Measurements from ENCODE around the gene CES4A.
"Not testable (repeated sequence)": the region's sequence is repeated elsewhere in the genome, so short reads cannot be mapped to it uniquely, and the experiment has no call there.

CES4A gene

DNA sequence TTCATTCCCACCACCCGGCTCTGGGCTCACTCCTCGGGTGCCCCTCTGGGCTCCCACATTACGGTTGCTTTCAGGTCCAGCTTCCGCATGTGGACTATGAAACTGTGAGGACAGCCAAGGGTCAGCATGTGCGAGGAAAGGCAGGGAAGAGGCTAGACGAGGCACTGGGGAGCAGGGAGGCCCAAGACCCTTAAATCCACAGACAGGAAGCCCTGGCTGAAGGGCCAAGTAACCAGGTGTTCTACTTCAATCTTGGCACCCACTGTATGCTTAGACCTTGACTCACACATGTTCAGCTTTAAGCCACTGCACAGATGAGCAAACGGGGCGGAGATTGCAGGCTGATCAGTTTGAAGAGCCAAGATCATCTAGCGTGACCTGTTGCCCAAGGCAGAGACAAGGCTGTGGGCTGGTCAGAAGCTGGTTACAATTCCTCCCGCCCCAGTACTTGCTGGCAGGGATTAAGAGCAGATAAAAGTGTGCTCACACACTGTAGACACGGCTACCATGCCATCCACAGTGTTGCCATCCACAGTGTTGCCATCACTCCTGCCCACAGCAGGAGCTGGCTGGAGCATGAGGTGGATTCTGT lies at the start of gene CES4A:
CES4A (plus strand) TSS at position 393 of the 592 bp plus-strand sequence; CDS start at position 577, 184 bp downstream.
- intact Hi-C loops (cut with DNase I), result no loop called here
- DNase-seq, result no peak

GRCh38 chr16:66939366-66939765 lies 49.0 kb upstream of the CES4A start:
- intact Hi-C loops (cut with DNase I), result no loop called here
- no peak for DNase-seq

DNA sequence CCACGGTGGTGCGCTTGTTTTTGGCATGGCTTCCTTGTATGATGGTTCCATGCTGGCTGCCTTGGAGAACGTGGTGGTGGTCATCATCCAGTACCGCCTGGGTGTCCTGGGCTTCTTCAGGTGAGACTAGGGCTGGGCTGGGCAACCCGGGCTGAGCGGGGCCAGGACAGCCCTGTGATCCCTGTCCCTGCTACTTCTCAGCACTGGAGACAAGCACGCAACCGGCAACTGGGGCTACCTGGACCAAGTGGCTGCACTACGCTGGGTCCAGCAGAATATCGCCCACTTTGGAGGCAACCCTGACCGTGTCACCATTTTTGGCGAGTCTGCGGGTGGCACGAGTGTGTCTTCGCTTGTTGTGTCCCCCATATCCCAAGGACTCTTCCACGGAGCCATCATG lies 48.2 kb upstream of the CES4A start:
- intact Hi-C loops (cut with DNase I), result loop anchor here (10.0 kb wide), 1 partner anchor 215 kb away; the partner anchor contains the start of genes B3GNT9, FBXL8 and TRADD
- DNase-seq, result no peak

- intact Hi-C loops (cut with DNase I), result loop anchor here (10.0 kb wide), 1 partner anchor 212 kb away; the partner anchor contains the start of genes B3GNT9, FBXL8 and TRADD
- no peak for DNase-seq
Measured at GRCh38 chr16:66942981-66943380, 45.4 kb upstream of the CES4A start.

DNA sequence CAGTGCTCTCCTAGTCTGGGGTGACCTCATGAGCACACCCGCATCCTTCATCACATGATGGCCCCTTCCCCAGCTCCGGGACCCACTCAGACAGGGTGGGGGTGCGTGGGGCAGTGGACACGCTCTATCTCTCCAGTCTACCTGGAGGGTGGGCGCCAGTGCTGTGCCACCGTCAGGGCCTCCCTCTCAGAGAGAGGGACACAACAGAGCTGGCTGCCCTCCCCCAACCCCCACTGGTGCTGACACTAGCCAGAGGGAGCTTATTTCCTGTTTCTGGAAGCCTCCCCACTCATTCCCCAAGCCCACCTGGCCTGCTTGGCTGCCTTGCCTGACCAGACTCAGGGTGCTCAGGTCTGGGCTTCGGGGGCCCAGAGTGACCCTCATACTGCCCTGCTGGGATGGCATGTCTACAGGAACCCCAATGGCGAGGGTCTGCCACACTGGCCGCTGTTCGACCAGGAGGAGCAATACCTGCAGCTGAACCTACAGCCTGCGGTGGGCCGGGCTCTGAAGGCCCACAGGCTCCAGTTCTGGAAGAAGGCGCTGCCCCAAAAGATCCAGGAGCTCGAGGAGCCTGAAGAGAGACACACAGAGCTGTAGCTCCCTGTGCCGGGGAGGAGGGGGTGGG lies 44.8 kb upstream of the CES4A start:
- intact Hi-C loops (cut with DNase I), result loop anchor here (10.0 kb wide), 1 partner anchor 211 kb away; the partner anchor contains the start of genes B3GNT9, FBXL8 and TRADD
- DNase-seq, result no peak

DNA sequence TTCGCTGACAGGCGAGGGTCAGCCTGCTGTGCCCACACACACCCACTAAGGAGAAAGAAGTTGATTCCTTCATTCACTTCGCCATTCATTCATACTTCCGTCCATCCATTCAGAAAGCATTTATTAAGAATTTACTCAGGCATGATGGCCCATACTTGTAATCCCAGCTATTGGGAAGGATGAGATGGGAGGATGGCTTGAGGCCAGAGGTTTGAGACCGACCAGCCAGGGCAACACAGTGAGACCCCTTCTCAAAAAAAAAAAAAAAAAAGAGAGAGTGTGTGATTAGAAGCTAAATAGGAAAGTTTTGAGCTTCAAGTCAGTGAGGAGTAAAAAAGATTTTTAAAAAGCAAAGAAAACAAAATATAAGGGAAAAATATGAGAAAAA lies 44.3 kb upstream of the CES4A start:
- intact Hi-C loops (cut with DNase I), result loop anchor here (10.0 kb wide), 1 partner anchor 211 kb away; the partner anchor contains the start of genes B3GNT9, FBXL8 and TRADD
- DNase-seq, result no peak

- DNase-seq, result not testable (repeated sequence)
- intact Hi-C loops (cut with DNase I), result loop anchor here (10.0 kb wide), 1 partner anchor 210 kb away; the partner anchor contains the start of genes B3GNT9, FBXL8 and TRADD
Measured at GRCh38 chr16:66944971-66945370, 43.4 kb upstream of the CES4A start.

GRCh38 chr16:66945939-66946338 lies 42.5 kb upstream of the CES4A start:
- intact Hi-C loops (cut with DNase I), result loop anchor here (10.0 kb wide), 1 partner anchor 209 kb away; the partner anchor contains the start of genes B3GNT9, FBXL8 and TRADD

GRCh38 chr16:66946541-66946940 lies 41.8 kb upstream of the CES4A start:
- intact Hi-C loops (cut with DNase I), result loop anchor here (10.0 kb wide), 1 partner anchor 208 kb away; the partner anchor contains the start of genes B3GNT9, FBXL8 and TRADD
- DNase-seq, result no peak

More at GRCh38 chr16:66945939-66946338, 42.5 kb upstream of the CES4A start:
- DNase-seq, result no peak

DNA sequence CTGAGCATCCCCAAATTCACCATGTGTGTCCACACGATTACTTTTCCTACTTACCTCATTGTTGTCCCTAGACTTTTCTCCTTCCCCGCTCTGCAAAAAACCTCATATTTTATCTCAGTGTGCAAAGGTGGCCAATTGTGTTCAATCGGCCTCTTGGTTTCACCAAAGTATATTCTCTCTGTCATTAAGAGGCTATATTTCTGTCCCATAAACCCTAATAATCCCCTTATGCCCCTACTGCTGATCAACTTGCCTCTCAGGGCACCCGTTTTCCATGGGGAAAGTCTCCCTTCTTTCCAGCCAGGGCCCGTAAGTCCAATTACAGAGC lies 41.5 kb upstream of the CES4A start:
- intact Hi-C loops (cut with DNase I), result loop anchor here (10.0 kb wide), 1 partner anchor 208 kb away; the partner anchor contains the start of genes B3GNT9, FBXL8 and TRADD
- no peak for DNase-seq

DNA sequence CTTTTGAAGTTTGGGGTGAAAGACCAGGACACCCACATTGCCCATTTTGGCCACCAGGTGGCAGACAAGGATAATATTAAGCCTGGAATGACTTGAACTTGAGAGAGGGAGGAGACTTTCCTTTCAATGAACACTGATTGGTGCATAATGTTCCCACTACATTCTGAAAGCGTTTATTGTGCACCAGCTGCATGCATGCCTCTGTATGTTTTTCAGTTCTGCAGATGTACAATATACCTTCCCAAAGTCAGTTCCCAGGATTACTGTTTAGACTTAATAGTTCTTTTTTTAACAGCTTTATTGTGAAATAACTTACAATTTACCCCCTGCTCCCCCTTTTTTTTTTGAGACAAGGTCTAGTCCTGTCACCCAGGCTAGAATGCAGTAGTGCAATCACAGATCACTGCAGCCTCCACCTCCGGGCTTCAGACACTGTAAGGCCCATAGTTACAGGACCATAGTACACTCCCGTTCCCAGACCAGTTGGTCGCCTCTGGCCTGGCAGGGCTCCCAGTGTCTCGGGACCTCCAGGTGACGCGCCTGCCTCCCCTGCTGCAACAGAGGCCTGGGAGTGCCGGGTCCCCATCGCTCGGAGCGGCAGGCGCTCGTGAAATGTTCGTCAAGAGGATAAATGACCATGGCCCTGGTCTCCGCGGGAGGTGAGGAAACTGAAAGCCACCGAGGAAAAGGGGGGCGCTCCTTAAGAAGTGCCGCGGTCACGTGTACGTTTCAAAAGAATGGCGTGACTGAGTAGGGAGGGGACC lies 40.9 kb upstream of the CES4A start:
- intact Hi-C loops (cut with DNase I), result loop anchor here (10.0 kb wide), 1 partner anchor 207 kb away; the partner anchor contains the start of genes B3GNT9, FBXL8 and TRADD
- peak; percentile 37 to 94 (median 86) for DNase-seq

DNA sequence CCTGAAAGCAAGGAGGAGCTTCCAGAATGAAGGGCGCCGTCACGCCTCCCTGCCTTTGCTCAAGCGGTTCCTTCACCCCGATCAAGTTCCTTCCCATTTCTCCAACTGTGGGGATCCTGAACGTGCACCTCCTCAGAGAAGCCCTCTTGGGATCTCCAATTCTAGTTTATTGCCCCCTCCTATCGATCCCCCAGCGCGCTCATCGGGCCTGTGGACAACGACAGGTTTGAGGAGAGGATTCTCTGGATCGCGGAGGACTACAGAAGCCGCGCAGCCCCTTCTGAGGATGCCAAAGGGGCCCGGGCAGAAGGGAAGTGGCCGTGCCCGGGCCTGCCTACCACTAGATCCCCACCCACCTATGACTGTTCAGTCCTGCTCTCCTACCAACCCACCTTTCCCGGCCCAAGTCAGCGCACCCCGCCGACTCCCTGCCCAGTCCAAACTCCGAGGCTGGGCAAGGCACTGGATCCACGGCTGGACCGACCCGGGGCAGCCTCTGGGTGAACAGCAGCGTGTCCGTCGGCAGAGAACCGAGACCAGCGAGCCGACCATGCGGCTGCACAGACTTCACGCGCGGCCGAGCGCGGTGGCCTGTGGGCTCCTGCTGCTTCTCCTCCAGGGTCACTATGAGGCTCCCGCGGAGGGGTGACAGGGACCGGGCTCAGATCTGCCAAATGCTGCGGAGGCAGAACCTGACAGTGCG lies 40.1 kb upstream of the CES4A start:
- intact Hi-C loops (cut with DNase I), result loop anchor here (10.0 kb wide), 1 partner anchor 207 kb away; the partner anchor contains the start of genes B3GNT9, FBXL8 and TRADD
- DNase-seq, result peak in 8 of 42 donors; percentile 8 to 52 (median 22)

GRCh38 chr16:66948837-66949225 lies 39.6 kb upstream of the CES4A start:
- intact Hi-C loops (cut with DNase I), result loop anchor here (10.0 kb wide), 1 partner anchor 206 kb away; the partner anchor contains the start of genes B3GNT9, FBXL8 and TRADD
- no peak for DNase-seq

- intact Hi-C loops (cut with DNase I), result loop anchor here (10.0 kb wide), 1 partner anchor 205 kb away; the partner anchor contains the start of genes B3GNT9, FBXL8 and TRADD
- no peak for DNase-seq
Measured at GRCh38 chr16:66949472-66949871, 38.9 kb upstream of the CES4A start.

- no peak for DNase-seq
Measured at GRCh38 chr16:66950437-66950836, 38.0 kb upstream of the CES4A start.

DNA sequence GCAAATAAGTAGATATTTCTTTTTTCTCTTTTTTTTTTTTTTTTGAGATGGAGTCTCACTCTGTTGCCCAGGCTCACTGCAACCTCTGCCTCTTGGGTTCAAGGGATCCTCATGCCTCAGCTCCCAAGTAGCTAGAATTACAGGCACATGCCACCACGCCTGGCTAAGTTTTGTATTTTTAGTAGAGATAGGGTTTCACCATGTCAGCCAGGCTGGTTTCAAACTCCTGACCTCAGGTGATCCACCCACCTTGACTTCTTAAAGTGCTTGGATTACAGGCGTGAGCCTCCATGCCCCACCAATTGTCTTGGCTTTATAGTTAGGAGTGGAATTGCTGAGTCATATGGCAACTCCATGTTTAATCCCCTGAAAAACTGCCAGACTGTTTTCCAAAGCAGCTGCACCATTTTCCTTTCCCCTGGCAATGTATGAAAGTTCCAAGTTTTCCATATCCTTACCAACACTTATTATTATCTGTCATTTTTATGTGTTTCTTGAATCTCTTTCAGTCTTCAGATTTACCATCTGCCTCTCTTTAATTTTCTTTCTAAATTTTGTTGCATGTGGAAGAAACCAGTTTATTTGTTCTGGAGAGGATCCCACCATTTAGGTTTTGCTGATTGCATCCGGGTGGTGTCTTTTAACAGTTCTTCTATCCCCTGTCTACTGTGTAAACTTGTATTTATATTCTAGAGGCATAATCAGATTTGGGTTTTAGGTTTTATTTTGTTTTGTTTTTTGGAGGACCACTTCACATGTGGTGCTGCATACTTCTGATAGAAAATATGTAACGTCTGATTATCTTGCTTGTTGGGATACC lies 37.2 kb upstream of the CES4A start:
- intact Hi-C loops (cut with DNase I), result no loop called here
- no peak for DNase-seq

More at GRCh38 chr16:66950437-66950836, 38.0 kb upstream of the CES4A start:
- intact Hi-C loops (cut with DNase I), result no loop called here

DNA sequence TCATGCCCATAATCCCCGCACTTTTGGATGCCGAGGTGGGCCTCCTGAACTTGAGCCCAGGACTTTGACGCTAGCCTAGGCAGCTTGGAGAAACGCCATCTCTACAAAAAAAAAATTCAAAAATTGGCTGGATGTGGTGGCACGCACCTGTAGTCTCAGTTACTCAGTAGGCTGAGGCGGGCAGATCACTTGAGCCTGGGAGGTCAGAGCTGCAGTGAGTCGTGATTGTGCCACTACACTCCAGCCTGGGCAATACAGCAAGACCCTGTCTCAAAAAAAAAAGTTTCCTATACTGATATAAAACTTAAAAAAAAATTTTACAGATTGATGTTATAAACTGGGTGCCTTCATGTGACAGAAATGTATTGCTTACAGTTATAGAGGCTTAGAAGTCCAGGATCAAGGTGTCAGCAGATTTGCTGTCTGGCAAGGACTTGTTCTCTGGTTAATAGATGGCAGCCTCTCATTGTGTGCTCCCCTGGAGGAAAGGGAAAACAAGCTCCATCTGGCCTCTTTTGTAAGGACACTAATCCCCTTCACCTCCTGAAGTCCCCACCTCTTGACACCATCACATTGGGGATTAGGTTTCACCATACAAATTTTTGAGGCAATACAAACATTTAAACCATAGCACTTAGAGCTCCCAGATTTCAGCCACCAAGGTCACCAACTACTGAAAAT lies 35.8 kb upstream of the CES4A start:
- intact Hi-C loops (cut with DNase I), result no loop called here
- no peak for DNase-seq

All from head of caudate nucleus (tissue), 42 donors.